ENCODE results near the gene PCDH1. TPM values are rescaled to one million over a fixed set of nuclear protein-coding genes. Genes with fewer than 3 reads are reported as not detected.

The PCDH1 gene
- total RNA-seq, 1 experiment from 2014 or later: 3.8 TPM

GRCh38 chr5:141851195-141851874 lies 26.9 kb downstream of the PCDH1 start:
- no peak for DNase-seq
- no peaks in the 10 kb centered on the region for H3K9me3 ChIP-seq
- no peaks in the 10 kb centered on the region for H3K36me3 ChIP-seq
- H3K4me3 ChIP-seq: no peak overlapping the region
- no peaks in the 10 kb centered on the region for H3K27me3 ChIP-seq

- peak overlapping the region; percentile 20; the same call in 1 of the 2 replicates for H3K4me3 ChIP-seq
- H3K27me3 ChIP-seq: no peaks in the 10 kb centered on the region
- no peaks in the 10 kb centered on the region for H3K9me3 ChIP-seq
- DNase-seq: no peak
- no peaks in the 10 kb centered on the region for H3K36me3 ChIP-seq
Measured at GRCh38 chr5:141850786-141851185, 27.4 kb downstream of the PCDH1 start.

- peak; percentile 66 for DNase-seq
- Histone ChIP-seq H3K4me3 (peak overlapping the region; percentile 68), H3K9me3 (no peaks in the 10 kb centered on the region), H3K36me3 (no peaks in the 10 kb centered on the region), H3K27me3 (no peaks in the 10 kb centered on the region)
Measured at GRCh38 chr5:141850244-141850768, 27.9 kb downstream of the PCDH1 start.

GRCh38 chr5:141849415-141850243 lies 28.6 kb downstream of the PCDH1 start:
- Histone ChIP-seq H3K36me3 (no peaks in the 10 kb centered on the region), H3K4me3 (peak overlapping the region; percentile 68), H3K9me3 (no peaks in the 10 kb centered on the region), H3K27me3 (no peaks in the 10 kb centered on the region)
- peak; percentile 87 for DNase-seq

- H3K9me3 ChIP-seq: no peaks in the 10 kb centered on the region
- no peaks in the 10 kb centered on the region for H3K27me3 ChIP-seq
- peak overlapping the region; percentile 68 for H3K4me3 ChIP-seq
- H3K36me3 ChIP-seq: no peaks in the 10 kb centered on the region
- DNase-seq: peak; percentile 88
Measured at GRCh38 chr5:141848744-141849414, 29.3 kb downstream of the PCDH1 start.

GRCh38 chr5:141846031-141846430 lies 32.2 kb downstream of the PCDH1 start:
- Histone ChIP-seq H3K4me3 (no peak overlapping the region), H3K36me3 (no peaks in the 10 kb centered on the region), H3K9me3 (no peaks in the 10 kb centered on the region), H3K27me3 (no peaks in the 10 kb centered on the region)
- no peak for DNase-seq

- H3K36me3 ChIP-seq: no peaks in the 10 kb centered on the region
- no peaks in the 10 kb centered on the region for H3K9me3 ChIP-seq
- H3K27me3 ChIP-seq: no peaks in the 10 kb centered on the region
- H3K4me3 ChIP-seq: no peak overlapping the region
- DNase-seq: no peak
Measured at GRCh38 chr5:141845371-141845851, 32.8 kb downstream of the PCDH1 start.

DNA sequence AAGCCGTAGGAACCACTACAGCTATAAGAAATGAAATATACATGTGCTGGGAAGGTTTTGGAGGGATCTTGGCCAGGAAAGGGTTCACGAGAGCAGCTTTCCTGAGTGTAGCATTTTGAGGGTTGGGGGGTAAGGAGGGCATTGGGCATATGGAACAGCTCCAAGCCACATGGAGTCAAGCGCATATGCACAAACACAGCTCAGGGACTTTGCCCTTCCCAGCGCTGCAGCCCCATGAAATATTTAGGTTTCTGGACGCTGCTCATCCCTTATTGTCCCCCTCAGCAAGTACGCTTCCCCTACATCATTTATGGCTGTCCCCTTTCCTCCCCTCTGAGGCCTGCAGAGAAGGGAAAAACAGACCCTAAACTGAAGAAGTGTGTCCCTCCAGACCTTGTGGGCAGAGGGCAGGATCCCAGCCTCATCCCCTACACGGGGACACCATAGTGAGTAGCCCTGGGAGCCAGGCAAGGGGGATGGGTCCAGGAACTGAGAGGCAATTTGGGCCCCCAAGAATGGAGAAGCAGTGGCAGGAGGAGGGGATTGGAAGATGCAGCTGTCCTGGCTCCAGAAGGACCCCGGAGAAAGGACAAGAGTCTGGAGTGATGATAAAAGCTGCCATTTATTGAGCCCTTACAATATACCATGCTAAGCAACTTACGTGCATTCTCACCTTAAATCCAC lies 33.7 kb downstream of the PCDH1 start:
- Histone ChIP-seq H3K27me3 (no peaks in the 10 kb centered on the region), H3K36me3 (no peaks in the 10 kb centered on the region)
- DNase-seq: no peak

GRCh38 chr5:141843156-141843927 lies 34.9 kb downstream of the PCDH1 start:
- H3K9me3 ChIP-seq: no peaks in the 10 kb centered on the region
- DNase-seq: peak; percentile 12
- H3K27me3 ChIP-seq: no peaks in the 10 kb centered on the region
- no peak overlapping the region for H3K4me3 ChIP-seq
- no peaks in the 10 kb centered on the region for H3K36me3 ChIP-seq

More for the DNA sequence above, 33.7 kb downstream of the PCDH1 start:
- Histone ChIP-seq H3K4me3 (no peak overlapping the region), H3K9me3 (no peaks in the 10 kb centered on the region)

- no peaks in the 10 kb centered on the region for H3K27me3 ChIP-seq
- no peak for DNase-seq
- no peak overlapping the region for H3K4me3 ChIP-seq
- no peaks in the 10 kb centered on the region for H3K36me3 ChIP-seq
- no peaks in the 10 kb centered on the region for H3K9me3 ChIP-seq
Measured at GRCh38 chr5:141841378-141842180, 36.6 kb downstream of the PCDH1 start.

DNA sequence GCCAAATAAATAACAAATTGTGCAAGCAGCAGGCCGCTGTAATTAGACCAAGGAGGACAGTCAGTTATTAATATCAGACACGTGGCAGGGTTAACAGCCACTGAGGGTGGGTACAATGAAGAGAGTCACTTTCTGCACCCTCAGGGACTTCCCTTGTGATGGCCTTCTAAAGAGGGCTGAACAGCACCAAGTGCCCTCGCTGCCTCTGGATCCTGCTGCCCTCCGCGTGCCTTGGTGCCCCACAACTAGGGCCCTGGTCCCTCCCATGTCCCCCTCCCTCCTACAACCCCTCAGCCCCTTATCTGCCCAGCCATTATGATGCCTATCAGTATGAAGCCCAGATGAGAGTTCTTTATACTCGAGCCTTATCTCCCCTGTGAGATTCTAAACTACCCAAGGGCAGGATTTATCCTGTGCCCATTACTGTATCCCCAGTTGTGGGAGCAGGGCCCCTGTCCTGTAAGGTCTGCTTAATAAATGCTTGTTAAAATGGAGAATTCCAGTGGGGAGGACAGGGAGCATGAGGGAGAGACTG lies 37.3 kb downstream of the PCDH1 start:
- DNase-seq: no peak
- no peaks in the 10 kb centered on the region for H3K9me3 ChIP-seq
- H3K36me3 ChIP-seq: no peaks in the 10 kb centered on the region
- H3K27me3 ChIP-seq: no peaks in the 10 kb centered on the region
- H3K4me3 ChIP-seq: no peak overlapping the region

DNA sequence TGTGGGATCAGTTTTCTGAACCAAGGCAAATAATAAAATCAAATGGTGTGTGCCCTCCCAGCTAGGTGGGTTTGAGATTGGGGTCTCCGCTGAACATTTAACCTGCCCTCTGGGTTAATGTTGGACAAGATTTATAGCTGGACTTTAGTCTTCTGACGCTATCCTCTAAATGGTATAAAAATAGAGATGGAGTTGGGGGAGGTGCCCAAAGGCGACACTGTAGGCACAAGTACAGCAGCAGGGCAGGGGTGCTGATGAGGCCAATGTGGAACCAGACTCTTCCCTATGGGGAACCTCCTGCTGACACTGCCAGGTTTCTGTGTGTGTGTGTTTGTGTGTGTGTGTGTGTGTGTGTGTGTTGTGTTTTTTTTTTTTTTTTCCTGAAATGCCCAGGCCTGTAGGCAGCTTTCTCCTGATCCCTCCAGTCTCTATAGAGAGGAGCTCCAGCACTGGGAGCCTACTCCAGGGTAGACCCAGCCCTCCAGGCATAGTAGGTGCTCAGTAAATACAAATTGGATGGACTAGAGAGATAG lies 37.9 kb downstream of the PCDH1 start:
- no peak overlapping the region for H3K4me3 ChIP-seq
- H3K36me3 ChIP-seq: no peaks in the 10 kb centered on the region
- no peaks in the 10 kb centered on the region for H3K27me3 ChIP-seq
- no peaks in the 10 kb centered on the region for H3K9me3 ChIP-seq
- no peak for DNase-seq

GRCh38 chr5:141839015-141839513 lies 39.1 kb downstream of the PCDH1 start:
- H3K4me3 ChIP-seq: no peak overlapping the region
- DNase-seq: no peak
- no peaks in the 10 kb centered on the region for H3K9me3 ChIP-seq
- no peaks in the 10 kb centered on the region for H3K27me3 ChIP-seq
- H3K36me3 ChIP-seq: no peaks in the 10 kb centered on the region

DNA sequence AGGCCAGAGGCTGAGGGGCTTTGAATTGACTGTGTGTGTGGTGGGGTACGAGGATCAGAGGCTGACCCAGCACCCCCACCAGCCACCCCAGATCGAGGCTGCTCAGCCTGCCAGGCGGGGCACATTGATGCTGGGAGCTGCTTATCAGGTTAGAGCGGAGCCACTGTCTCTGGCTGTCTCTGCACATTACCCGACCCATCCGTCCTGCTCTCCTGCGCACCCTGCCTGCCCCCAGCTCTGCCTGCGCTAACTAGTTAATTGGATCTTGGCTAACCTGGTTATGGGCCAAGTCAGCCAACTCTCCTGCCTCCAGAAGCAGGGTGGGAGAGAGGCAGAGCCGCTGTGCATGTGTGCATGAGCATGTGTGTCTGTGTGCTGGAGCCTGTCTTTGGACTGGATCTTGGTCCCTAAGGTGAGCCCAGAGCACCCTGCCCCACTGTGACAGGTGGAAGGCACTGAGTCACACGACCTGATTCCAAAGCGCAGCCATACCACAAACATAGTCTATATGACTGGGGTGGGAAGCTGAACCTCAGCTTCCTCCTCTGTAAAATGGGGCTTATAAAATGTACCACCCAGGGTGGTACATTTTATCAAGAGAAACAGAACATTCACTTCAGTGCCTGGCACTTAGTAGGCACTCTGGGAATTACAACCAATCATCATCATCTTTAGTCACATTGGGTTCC lies 39.7 kb downstream of the PCDH1 start:
- no peaks in the 10 kb centered on the region for H3K9me3 ChIP-seq
- H3K27me3 ChIP-seq: no peaks in the 10 kb centered on the region
- no peaks in the 10 kb centered on the region for H3K36me3 ChIP-seq
- no peak overlapping the region for H3K4me3 ChIP-seq
- no peak for DNase-seq
